Limb (tissue), 2 donors: ENCODE results near the gene TRIM9.
"Not testable (repeated sequence)": the region's sequence is repeated elsewhere in the genome, so short reads cannot be mapped to it uniquely, and the experiment has no call there.

Experiments used
- DNase-seq, 2 donors: peaks; one replicate each; pipeline ENCODE4 v3.0.0-alpha.2; 2016; ENCODE audit errors: extremely low spot score in 2 of 2

TRIM9 gene

GRCh38 chr14:51004801-51005526, 89.9 kb downstream of the TRIM9 start:
- no peak for DNase-seq

- DNase-seq: no peak
Observed at GRCh38 chr14:51004352-51004800, 90.5 kb downstream of the TRIM9 start.

DNA sequence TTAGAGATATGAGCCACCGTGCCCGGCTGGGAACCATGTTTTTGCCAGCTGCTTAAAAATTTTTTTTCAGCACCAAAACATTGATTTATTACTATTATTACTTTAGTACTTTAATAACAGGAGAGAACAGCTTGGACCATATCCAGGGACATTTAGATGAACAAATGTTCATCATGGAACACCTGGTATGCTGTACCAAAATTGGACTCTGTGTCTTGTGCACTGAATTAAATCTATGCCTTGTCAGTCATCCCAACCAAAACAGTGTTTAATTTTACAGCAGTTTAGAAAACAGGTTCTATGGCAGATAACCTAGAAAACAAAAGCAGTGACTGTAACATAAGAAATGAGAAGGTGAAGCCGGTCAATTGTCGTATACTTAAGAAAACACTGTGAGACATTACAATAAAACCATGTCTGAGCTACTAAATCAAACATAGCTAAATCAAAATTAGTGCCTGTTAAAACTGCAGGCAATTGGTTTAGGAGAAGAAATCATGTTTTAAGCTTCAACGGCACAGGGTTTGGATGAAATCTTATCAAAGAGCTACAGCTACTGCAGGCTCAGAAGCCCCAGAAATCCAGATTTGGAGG, 92.4 kb downstream of the TRIM9 start:
- no peak for DNase-seq

GRCh38 chr14:51000566-51000965, 94.3 kb downstream of the TRIM9 start:
- no peak for DNase-seq

DNA sequence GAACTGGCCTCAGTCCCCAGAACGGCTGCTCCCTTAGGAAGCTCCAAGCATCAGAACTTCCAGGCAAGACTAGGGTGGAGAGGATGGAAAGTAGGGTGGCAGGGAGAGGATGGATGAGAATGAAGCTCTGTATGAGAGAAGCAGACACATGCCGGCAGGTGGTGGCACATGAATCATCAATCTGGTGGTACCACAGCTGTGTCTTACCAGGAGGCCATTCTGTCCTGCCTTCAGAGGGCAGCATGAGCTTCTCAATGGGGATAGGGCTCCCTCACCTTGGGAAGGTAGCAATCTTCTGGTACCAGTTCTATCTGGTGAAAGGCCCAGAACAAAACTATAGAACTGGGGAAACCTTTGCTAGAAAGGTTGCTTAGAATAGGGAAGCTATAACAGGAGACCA, 95.2 kb downstream of the TRIM9 start:
- DNase-seq: no peak

DNA sequence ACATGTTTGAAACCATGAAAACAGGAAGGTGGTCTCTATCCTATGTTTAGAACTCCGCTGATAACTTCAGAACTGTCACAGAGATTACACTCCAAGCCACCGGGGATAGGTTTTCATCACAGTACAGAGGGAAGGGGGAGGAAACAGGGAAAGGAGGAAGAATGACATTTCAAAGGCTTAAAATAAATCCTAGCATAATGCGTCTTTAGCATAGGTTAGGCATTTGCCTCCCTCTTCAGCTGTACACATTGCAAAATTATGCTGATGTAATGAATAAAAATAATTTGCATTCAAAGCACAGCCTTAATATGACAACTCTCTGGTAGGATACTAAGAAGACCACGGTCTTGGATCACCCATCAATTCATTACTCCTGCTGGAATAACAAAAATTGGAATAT, 96.3 kb downstream of the TRIM9 start:
- no peak for DNase-seq

DNA sequence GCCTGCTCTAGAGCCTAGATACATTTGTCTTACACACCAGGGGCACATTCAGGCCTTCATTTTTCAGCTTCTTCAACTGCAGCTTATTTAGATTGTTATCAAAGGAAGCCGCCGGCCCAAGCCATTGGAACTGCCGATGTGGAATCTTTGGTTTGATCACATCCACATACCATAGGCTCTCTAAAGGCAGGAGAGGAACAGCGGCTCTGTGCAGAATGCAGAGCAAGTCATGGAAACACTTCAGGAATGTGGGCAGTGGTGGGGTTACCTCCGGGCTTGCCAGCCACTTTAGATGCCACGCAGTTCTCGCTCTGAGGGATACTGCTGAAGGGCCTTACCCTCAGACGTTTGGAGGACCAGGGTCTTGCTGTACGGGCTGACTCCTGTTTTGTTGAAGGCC, 97.2 kb downstream of the TRIM9 start:
- DNase-seq: no peak

DNA sequence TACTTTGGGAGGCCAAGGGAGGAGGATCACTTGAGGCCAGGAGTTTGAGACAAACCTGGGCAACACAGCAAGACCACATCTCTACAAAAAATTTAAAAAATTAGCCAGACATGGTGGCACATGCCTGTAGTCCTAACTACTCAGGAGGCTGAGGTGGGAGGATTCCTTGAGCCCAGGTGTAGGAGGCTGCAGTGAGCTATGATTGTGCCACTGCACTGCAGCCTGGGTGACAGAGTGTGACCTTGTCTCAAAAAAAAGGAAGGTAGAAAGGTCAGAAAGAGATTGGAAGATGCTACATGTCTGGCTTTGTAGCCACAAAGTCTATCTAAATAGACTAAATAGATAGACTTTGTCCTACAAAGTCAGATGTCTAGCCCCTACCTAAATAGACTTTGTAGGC, 100.7 kb downstream of the TRIM9 start:
- not testable (repeated sequence) for DNase-seq

DNA sequence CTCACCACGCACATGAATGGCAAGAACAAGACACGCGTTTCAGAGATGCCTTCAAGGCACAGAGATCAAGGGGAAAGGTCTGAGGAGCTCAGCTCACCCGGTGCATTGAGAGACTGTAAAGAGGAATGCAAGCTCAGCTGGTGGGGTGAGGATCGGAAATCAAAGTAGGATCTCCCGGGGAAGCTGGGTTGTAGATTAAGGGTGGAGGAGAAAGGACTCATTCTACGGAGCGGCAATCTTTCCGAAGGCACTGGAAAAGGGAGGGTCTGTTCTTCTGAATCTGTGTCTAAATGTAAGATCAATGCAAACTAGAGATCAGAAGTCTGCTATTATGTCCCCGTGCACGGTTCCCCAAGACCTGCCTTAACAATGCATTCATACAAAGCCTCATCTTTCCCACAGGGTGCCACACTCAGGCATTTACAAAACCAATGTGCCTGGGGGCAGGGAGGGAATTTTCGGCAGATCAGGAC, 109.0 kb downstream of the TRIM9 start:
- no peak for DNase-seq

DNA sequence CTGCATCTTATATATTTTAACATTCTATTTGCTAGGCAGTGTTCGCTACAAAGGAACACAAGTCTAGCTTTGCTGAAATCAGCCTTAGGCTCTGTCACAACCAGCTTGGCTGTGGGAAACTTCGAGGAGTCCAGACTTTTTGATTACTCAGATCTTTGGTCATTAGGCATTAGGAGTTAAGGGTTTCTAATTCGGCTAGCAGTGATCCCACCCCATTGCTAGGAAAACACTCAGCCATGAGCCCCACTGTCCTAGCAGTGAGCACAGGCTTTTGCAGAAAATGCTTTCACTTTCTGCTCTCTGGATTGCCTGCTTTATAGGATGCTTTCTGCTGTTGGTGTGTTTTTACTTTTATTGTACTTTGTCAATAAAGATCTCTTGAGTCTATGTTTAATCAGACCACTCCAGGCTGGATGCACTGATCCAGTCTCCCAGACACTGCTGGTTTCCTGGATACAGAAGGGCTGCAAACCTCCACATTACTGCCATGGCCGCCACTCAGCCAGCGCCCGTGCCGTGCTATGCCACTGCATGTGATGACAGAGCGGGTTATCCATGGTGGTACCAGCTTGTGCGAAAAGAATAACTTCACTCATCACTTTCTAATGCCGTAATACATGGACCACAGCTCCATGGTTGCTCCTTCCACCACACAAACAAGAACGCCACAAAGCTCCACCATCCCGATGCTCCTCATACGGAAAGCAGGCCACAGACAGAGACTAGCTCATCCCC, 109.6 kb downstream of the TRIM9 start:
- no peak for DNase-seq

GRCh38 chr14:50984036-50984710, 110.7 kb downstream of the TRIM9 start:
- DNase-seq: no peak

DNA sequence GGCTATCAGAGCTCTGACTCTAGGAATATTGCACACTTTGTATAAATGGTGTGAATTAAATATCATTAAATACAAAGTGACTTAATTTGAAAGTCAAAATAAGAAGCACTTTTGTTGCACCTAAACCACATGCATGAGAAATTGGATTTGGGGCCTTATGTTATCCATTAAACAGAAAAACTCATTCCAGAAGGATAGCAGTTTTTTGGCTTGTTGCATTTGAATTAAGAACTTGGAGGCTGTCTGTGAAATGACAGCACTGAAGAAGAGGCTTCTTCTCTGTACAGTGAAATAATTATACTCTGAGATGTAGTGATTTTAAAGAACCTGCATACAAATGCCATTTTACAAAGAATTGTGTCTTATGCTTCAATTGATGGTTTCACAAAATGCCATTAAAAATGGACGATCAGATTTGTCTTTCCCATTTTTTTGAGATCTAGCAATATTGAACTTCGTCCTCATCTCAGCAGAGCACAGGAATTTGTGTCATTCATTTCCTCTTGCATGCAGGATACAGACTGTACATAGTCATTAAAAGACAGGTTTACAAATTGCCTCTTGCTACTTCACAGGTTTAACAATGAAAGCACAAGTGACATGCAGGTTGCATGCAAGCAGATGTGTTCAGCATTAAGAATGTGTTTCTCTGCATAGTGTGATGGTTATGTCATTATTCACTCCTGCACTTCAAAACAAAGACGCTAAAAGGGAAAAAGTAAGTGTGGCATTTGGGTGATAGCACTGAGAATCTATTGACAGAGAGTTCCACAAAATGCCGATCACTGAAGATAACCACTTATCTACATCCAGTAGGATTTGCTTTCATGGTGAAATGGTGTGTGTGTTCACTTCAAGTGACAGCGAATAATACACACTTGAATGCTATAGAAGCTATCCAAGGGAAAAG, 114.7 kb downstream of the TRIM9 start:
- DNase-seq: no peak

DNA sequence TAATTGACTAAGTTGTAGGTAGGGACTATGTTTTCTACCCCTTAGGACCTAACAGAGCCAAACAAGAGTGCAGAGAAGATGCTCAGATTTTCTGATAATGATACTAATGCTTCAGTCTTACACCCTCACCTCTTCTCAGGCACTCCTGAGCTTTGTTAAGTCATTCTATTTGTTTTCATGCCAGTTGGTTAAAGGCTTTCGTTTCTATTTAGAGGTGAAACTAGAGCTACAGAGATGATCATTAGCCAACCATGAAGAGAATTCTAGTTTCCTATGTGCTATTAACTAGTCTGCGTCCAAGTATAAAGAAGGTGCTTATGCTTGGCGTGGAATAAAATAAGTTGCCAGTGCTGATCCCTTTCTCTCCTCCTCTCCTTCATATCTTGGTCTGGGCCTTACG, 116.0 kb downstream of the TRIM9 start:
- no peak for DNase-seq

DNA sequence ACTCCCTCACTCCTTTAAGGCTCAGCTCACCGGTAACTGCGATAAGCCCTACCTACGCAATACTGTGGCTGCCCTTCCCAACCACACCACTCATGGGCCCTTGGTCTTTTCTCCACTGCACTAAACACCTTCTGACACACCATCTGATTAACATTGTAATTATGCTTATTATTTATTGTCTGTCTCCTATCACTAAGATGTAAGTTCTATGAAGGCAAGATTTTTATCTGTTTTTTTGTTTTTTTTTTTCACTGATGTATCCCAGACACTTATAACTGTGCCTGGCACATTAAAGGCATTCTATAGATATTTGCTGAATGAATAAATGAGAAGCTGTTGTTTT, 116.4 kb downstream of the TRIM9 start:
- no peak for DNase-seq

- no peak for DNase-seq
Observed at GRCh38 chr14:50977863-50978528, 116.9 kb downstream of the TRIM9 start.

- no peak for DNase-seq
Observed at GRCh38 chr14:50974118-50974517, 120.8 kb downstream of the TRIM9 start.

GRCh38 chr14:50972734-50973133, 122.2 kb downstream of the TRIM9 start:
- DNase-seq: no peak

DNA sequence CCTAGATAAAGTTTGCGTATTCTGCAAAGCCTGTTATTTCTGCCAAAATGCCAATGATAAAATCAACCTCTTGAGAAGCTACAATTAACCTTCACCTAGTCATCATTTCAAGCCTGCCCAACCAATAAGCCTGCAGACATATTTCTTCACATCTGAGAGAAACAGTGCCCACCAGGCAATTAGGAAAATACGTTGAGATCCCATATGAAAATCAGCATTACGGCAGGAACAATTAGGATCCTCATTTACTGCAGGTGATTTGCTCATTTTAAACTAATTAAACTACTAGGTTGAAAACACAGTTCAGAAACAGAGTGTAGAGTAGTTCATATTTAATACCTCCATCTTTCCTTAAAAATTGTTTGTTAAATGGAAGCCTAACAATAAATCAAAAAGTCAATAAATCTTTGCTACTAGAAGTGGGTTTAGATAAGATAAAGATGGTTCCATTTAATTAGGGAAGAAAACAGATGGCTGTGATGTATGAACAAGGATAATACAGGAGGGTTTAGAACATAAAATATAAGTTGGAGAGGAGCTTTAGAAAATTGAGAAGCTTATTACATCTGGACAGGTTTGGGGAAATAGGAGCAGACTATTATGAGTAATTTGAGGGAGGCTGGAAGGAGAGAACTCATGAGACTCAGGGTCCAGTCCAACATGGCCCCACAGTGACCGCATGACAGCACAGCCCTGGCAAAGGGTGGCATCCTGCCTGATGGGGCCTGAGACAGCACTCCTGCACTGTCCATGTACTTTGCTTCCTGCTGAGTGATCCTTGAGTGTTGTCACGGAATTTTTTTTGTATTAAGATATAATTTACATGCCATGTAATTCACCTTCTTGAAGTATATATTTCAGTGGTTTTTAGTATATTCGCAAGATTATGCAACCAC, 123.8 kb downstream of the TRIM9 start:
- DNase-seq: no peak

- DNase-seq: no peak
Observed at GRCh38 chr14:50967790-50968189, 127.1 kb downstream of the TRIM9 start.
